ENCODE results near the gene TPRG1. TPM values are rescaled to one million over a fixed set of nuclear protein-coding genes. Genes with fewer than 3 reads are reported as not detected.
"Not testable (repeated sequence)": the region's sequence is repeated elsewhere in the genome, so short reads cannot be mapped to it uniquely, and the experiment has no call there.

TPRG1 gene
- total and polyA plus RNA-seq, 2 of the 8 experiments (the other 6 are each of a cell fraction or from before 2014, with no cell fraction given): 0.37 to 0.47 TPM

GRCh38 chr3:189325454-189325853 is 153.7 kb downstream of the TPRG1 start (continued):
- TF ChIP-seq KDM4A (IDR thresholded peaks at IDR 0.05; ENCODE audit: low read depth, low read length, severe bottlenecking) (no peak), JUND (IDR thresholded peaks at IDR 0.05; ENCODE audit: low read length) (no peak)

GRCh38 chr3:189329630-189330029 is 157.9 kb downstream of the TPRG1 start:
- H3K79me2 ChIP-seq (ENCODE audit: control insufficient read depth in 1 of 2, insufficient read depth in 2 of 2, low read length in 2 of 2); H2AFZ ChIP-seq (ENCODE audit: low read length); H3K4me3 ChIP-seq (ENCODE audit: extremely low read depth in 1 of 4, insufficient read depth in 2 of 4, low read depth in 3 of 4, low read length in 4 of 4); H3K9ac ChIP-seq (replicated peaks in 1 of 4; ENCODE audit: extremely low read depth in 1 of 4, low read depth in 3 of 4, low read length in 3 of 4); H3K23ac ChIP-seq (ENCODE audit: insufficient read length); H3K9me3 ChIP-seq (ENCODE audit: insufficient read depth in 2 of 2, low read depth in 1 of 2, low read length in 1 of 2); H3K14ac ChIP-seq (ENCODE audit: insufficient read length); H3K23me2 ChIP-seq (ENCODE audit: low read depth, low read length); H3K56ac ChIP-seq (replicated peaks; ENCODE audit: insufficient read length, low read depth, low read length); H2BK5ac ChIP-seq (ENCODE audit: low read depth, low read length); DNase-seq (ENCODE audit: low read depth in 1 of 2, low spot score in 2 of 2); H3K79me1 ChIP-seq (ENCODE audit: low read depth, low read length); H2BK12ac ChIP-seq (ENCODE audit: low read depth, low read length); H3K4me2 ChIP-seq (ENCODE audit: insufficient read depth in 1 of 2, low read depth in 2 of 2, low read length in 2 of 2); FAIRE-seq; H4K5ac ChIP-seq (ENCODE audit: insufficient read length, low read depth, low read length); H2BK120ac ChIP-seq (replicated peaks; ENCODE audit: low read depth, low read length); H2AK5ac ChIP-seq (ENCODE audit: low read depth, low read length); H4K20me1 ChIP-seq (replicated peaks in 1 of 2; ENCODE audit: control insufficient read depth in 1 of 2, insufficient read depth in 2 of 2, low read length in 2 of 2); H2BK15ac ChIP-seq (ENCODE audit: low read length); H2BK20ac ChIP-seq (ENCODE audit: low read length); H3K4ac ChIP-seq (replicated peaks; ENCODE audit: insufficient read length, low read depth, low read length); H4K8ac ChIP-seq (ENCODE audit: extremely low read depth, insufficient read depth, low read length); H3K36me3 ChIP-seq (ENCODE audit: control insufficient read depth in 2 of 4, insufficient read depth in 4 of 4, low read length in 3 of 4); H3K18ac ChIP-seq (ENCODE audit: extremely low read depth, low read length); H3K27ac ChIP-seq (ENCODE audit: low read depth, low read length); H3K4me1 ChIP-seq (replicated peaks in 1 of 4; ENCODE audit: control insufficient read depth in 3 of 4, insufficient read depth in 4 of 4, low read length in 3 of 4); H3K27me3 ChIP-seq (replicated peaks in 1 of 4; ENCODE audit: control insufficient read depth in 3 of 4, extremely low read depth in 1 of 4, insufficient read depth in 3 of 4, low read length in 3 of 4); H4K91ac ChIP-seq (replicated peaks; ENCODE audit: insufficient read length, low read length); POLR2A ChIA-PET (ENCODE audit: partially characterized antibody): not testable (repeated sequence)
- CTCF ChIA-PET (ENCODE audit: partially characterized antibody): interaction anchor here (0.6 to 1.4 kb wide), 3 partner anchors 8 to 628 kb away, joined by 3 to 5 read pairs (median 3); no protein-coding TSS in a partner anchor
- WGBS, 2 experiments (ENCODE audit: extremely low coverage in 1 of 2, insufficient coverage in 1 of 2, insufficient read length in 1 of 2, insufficient replicate concordance in 2 of 2, low coverage in 1 of 2, low lambda C conversion rate in 2 of 2, missing lambda C conversion rate in 1 of 2): 96% methylated on average over 4 of the region's 4 CpGs; no CpG with 5 or more reads in 1 of the 2 experiments

Measured in H1 (cell line).